WTC11 (cell line): ENCODE measurements around the gene BLM. TPM values are rescaled to one million over a fixed set of nuclear protein-coding genes. Genes with fewer than 3 reads are reported as not detected.

Experiments used
- AFF4 ChIP-seq: sonication (generic); formaldehyde crosslinking; IDR thresholded peaks from 2 replicates; pipeline ENCODE4 v1.8.1; 2023; ENCODE audit warnings: mild to moderate bottlenecking, missing genetic modification reagents, borderline replicate concordance
- ARID4B ChIP-seq: sonication (generic); formaldehyde crosslinking; IDR thresholded peaks from 2 replicates; pipeline ENCODE4 v1.8.0; 2023; ENCODE audit warnings: missing genetic modification reagents, mild to moderate bottlenecking, borderline replicate concordance
- CDX4 ChIP-seq: fragments of 250-450 bp; sonication (Bioruptor Pico); IDR thresholded peaks from 2 replicates; pipeline ENCODE4 v1.9.0; 2021; ENCODE audit warnings: moderate library complexity, mild to moderate bottlenecking, inconsistent platforms, borderline replicate concordance
- E2F1 ChIP-seq: sonication (generic); formaldehyde crosslinking; IDR thresholded peaks from 2 replicates; pipeline ENCODE4 v1.8.0; 2022; ENCODE audit warnings: mild to moderate bottlenecking, missing genetic modification reagents
- E2F5 ChIP-seq: sonication (generic); formaldehyde crosslinking; IDR thresholded peaks from 2 replicates; pipeline ENCODE4 v1.8.1; 2022; ENCODE audit warnings: mild to moderate bottlenecking, moderate library complexity, missing genetic modification reagents
- ELF4 ChIP-seq: sonication (generic); formaldehyde crosslinking; IDR thresholded peaks from 2 replicates; pipeline ENCODE4 v1.8.1; 2022; ENCODE audit warnings: low read depth, mild to moderate bottlenecking, moderate library complexity, missing genetic modification reagents
- EMX1 ChIP-seq: fragments of 250-450 bp; sonication (Bioruptor Pico); IDR thresholded peaks from 2 replicates; pipeline ENCODE4 v1.8.0; 2021; ENCODE audit warnings: mild to moderate bottlenecking
- GABPB1 ChIP-seq: sonication (generic); formaldehyde crosslinking; IDR thresholded peaks from 2 replicates; pipeline ENCODE4 v1.8.1; 2023; ENCODE audit warnings: mild to moderate bottlenecking, missing genetic modification reagents
- JAZF1 ChIP-seq: fragments of 250-450 bp; sonication (Bioruptor Pico); IDR thresholded peaks from 2 replicates; pipeline ENCODE4 v1.9.0; 2021; ENCODE audit warnings: moderate library complexity, mild to moderate bottlenecking, inconsistent platforms
- MLX ChIP-seq: sonication (generic); formaldehyde crosslinking; IDR thresholded peaks from 2 replicates; pipeline ENCODE4 v1.8.1; 2023; ENCODE audit warnings: mild to moderate bottlenecking, missing genetic modification reagents, moderate library complexity
- RORB ChIP-seq: fragments of 250-450 bp; sonication (Bioruptor Pico); IDR thresholded peaks from 2 replicates; pipeline ENCODE4 v1.9.0; 2021; ENCODE audit warnings: mild to moderate bottlenecking
- SMAD4 ChIP-seq: sonication (generic); formaldehyde crosslinking; IDR thresholded peaks from 2 replicates; pipeline ENCODE4 v1.8.0; 2022; ENCODE audit warnings: mild to moderate bottlenecking, missing genetic modification reagents
- SOX15 ChIP-seq: fragments of 250-450 bp; sonication (Bioruptor Pico); IDR thresholded peaks from 2 replicates; pipeline ENCODE4 v1.9.0; 2021; ENCODE audit warnings: mild to moderate bottlenecking
- SP1 ChIP-seq: sonication (generic); formaldehyde crosslinking; conservative IDR thresholded peaks from 2 replicates; pipeline ENCODE4 v1.8.1; 2022; ENCODE audit warnings: missing genetic modification reagents
- TCF7 ChIP-seq: sonication (generic); formaldehyde crosslinking; IDR thresholded peaks from 2 replicates; pipeline ENCODE4 v1.8.0; 2022; ENCODE audit warnings: mild to moderate bottlenecking, low read depth, missing genetic modification reagents, moderate library complexity
- TEAD1 ChIP-seq: sonication (generic); formaldehyde crosslinking; IDR thresholded peaks from 2 replicates; pipeline ENCODE4 v1.8.0; 2022; ENCODE audit warnings: mild to moderate bottlenecking, missing genetic modification reagents
- TP53 ChIP-seq: sonication (generic); formaldehyde crosslinking; IDR thresholded peaks from 2 replicates; pipeline ENCODE4 v1.8.1; 2023; ENCODE audit warnings: mild to moderate bottlenecking, missing genetic modification reagents
- USF1 ChIP-seq: sonication (generic); formaldehyde crosslinking; IDR thresholded peaks from 2 replicates; pipeline ENCODE4 v1.8.0; 2022; ENCODE audit warnings: mild to moderate bottlenecking, missing genetic modification reagents
- USF2 ChIP-seq: sonication (generic); formaldehyde crosslinking; IDR thresholded peaks from 2 replicates; pipeline ENCODE4 v1.8.1; 2023; ENCODE audit warnings: mild to moderate bottlenecking, missing genetic modification reagents, moderate library complexity
- ZNF219 ChIP-seq: sonication (generic); formaldehyde crosslinking; IDR thresholded peaks from 2 replicates; pipeline ENCODE4 v1.8.0; 2023; ENCODE audit warnings: missing genetic modification reagents, mild to moderate bottlenecking, borderline replicate concordance
- ZNF263 ChIP-seq: sonication (generic); formaldehyde crosslinking; IDR thresholded peaks from 2 replicates; pipeline ENCODE4 v1.8.1; 2022; ENCODE audit warnings: low read depth, mild to moderate bottlenecking, moderate library complexity, missing genetic modification reagents
- ZNF416 ChIP-seq: fragments of 250-450 bp; sonication (Bioruptor Pico); IDR thresholded peaks from 2 replicates; pipeline ENCODE4 v1.9.0; 2021; ENCODE audit warnings: mild to moderate bottlenecking, inconsistent platforms
- total RNA-seq: library from RNA; stranded (reverse); gene quantifications from 3 replicates; pipeline ENCODE4 v1.2.3, GENCODE V29; 2021

The BLM gene
- total RNA-seq, 1 experiment from 2014 or later, result 40.5 TPM

- TF ChIP-seq USF2 (CRISPR knock-in tag) (no peak), ELF4 (CRISPR knock-in tag) (no peak), ARID4B (CRISPR knock-in tag) (peak; percentile 36; the same call in 1 of the 2 replicates), EMX1 (CRISPR knock-in tag) (no peak), E2F5 (CRISPR knock-in tag) (no peak), MLX (CRISPR knock-in tag) (no peak), ZNF416 (CRISPR knock-in tag) (no peak), RORB (CRISPR knock-in tag) (no peak), CDX4 (no peak), SP1 (CRISPR knock-in tag) (no peak), SMAD4 (CRISPR knock-in tag) (no peak), ZNF263 (CRISPR knock-in tag) (no peak), TEAD1 (CRISPR knock-in tag) (no peak), E2F1 (0 out of 2 replicates have a peak, but pooled peaks have one; percentile 26), GABPB1 (CRISPR knock-in tag) (peak; percentile 42; the same call in 1 of the 2 replicates), TP53 (CRISPR knock-in tag) (no peak), TCF7 (CRISPR knock-in tag) (no peak), JAZF1 (CRISPR knock-in tag) (no peak), USF1 (CRISPR knock-in tag) (no peak), ZNF219 (no peak), SOX15 (CRISPR knock-in tag) (no peak), AFF4 (no peak)
Observed at GRCh38 chr15:90859234-90860131, 142.3 kb downstream of the BLM start (continued).
